H1 (cell line): ENCODE measurements around the gene LTB. TPM values are rescaled to one million over a fixed set of nuclear protein-coding genes. Genes with fewer than 3 reads are reported as not detected.

Source experiments
- CTCF ChIA-PET: fragments of 300-600 bp; sonication (Branson Sonifier 250); formaldehyde crosslinking; loops from one replicate; lab custom pipeline; 2021; ENCODE audit not compliant: partially characterized antibody; lab: Charles Lee
- POLR2A ChIA-PET: fragments of 300-600 bp; sonication (Branson Sonifier 250); formaldehyde crosslinking; loops from one replicate; lab custom pipeline; 2021; ENCODE audit warnings: inconsistent platforms; ENCODE audit not compliant: partially characterized antibody; lab: Charles Lee
- DNase-seq, 2 experiments: peaks; one replicate each; pipeline versions ENCODE4 v3.0.0 to v3.0.0-alpha.2; 2010 to 2022; ENCODE audit warnings: low spot score in 2 of 2, low read depth in 1 of 2, mixed read lengths in 1 of 2
- FAIRE-seq: peaks from 2 replicates; lab custom pipeline; 2011; peaks lifted over from hg19 to GRCh38; lab: Jason Lieb, UNC
- H2AFZ ChIP-seq: 2 replicates; pipeline ENCODE4 v1.8.1; 2012; ENCODE audit warnings: low read length, inconsistent platforms
- H2AK5ac ChIP-seq: 2 replicates; pipeline ENCODE4 v1.6.1; 2013; ENCODE audit warnings: low read depth, low read length
- H2BK120ac ChIP-seq: replicated peaks from 2 replicates; pipeline ENCODE3; 2013; ENCODE audit warnings: low read depth, low read length, inconsistent platforms
- H2BK12ac ChIP-seq: 2 replicates; pipeline ENCODE4 v1.6.1; 2013; ENCODE audit warnings: low read depth, low read length
- H2BK15ac ChIP-seq: 2 replicates; pipeline ENCODE4 v1.6.1; 2013; ENCODE audit warnings: low read length
- H2BK20ac ChIP-seq: 2 replicates; pipeline ENCODE4 v1.6.1; 2013; ENCODE audit warnings: low read length
- H2BK5ac ChIP-seq: 2 replicates; pipeline ENCODE4 v1.6.1; 2013; ENCODE audit warnings: low read depth, low read length
- H3K14ac ChIP-seq: 2 replicates; pipeline ENCODE4 v1.6.1; 2013; ENCODE audit warnings: inconsistent platforms; ENCODE audit not compliant: insufficient read length
- H3K18ac ChIP-seq: 2 replicates; pipeline ENCODE4 v1.6.1; 2013; ENCODE audit warnings: low read length; ENCODE audit errors: extremely low read depth
- H3K23ac ChIP-seq: 2 replicates; pipeline ENCODE4 v1.6.1; 2013; ENCODE audit warnings: inconsistent platforms; ENCODE audit not compliant: insufficient read length
- H3K23me2 ChIP-seq: 2 replicates; pipeline ENCODE4 v1.6.1; 2013; ENCODE audit warnings: low read depth, low read length
- H3K27ac ChIP-seq: 2 replicates; pipeline ENCODE4 v1.6.1; 2011; ENCODE audit warnings: low read depth, low read length, inconsistent platforms
- H3K27me3 ChIP-seq, 4 experiments: replicated peaks in 1 of 4; 1 replicate in 1 of 4; 2 replicates in 3 of 4; pipeline versions ENCODE4 v1.6.1 to v1.8.1; 2011 to 2013; ENCODE audit warnings: low read length in 3 of 4, mild to moderate bottlenecking in 3 of 4, inconsistent platforms in 2 of 4, mixed read lengths in 2 of 4, moderate library complexity in 1 of 4; ENCODE audit not compliant: control insufficient read depth in 3 of 4, insufficient read depth in 3 of 4; ENCODE audit errors: extremely low read depth in 1 of 4
- H3K36me3 ChIP-seq, 4 experiments: 2 replicates each; pipeline versions ENCODE4 v1.6.1 to v1.8.1; 2011 to 2013; ENCODE audit warnings: mild to moderate bottlenecking in 4 of 4, low read length in 3 of 4, moderate library complexity in 2 of 4, control low read depth in 1 of 4, inconsistent platforms in 1 of 4; ENCODE audit not compliant: insufficient read depth in 4 of 4, control insufficient read depth in 2 of 4
- H3K4ac ChIP-seq: replicated peaks from 2 replicates; pipeline ENCODE3; 2013; ENCODE audit warnings: low read length, low read depth, mixed read lengths, inconsistent platforms; ENCODE audit not compliant: insufficient read length
- H3K4me1 ChIP-seq, 4 experiments: replicated peaks in 1 of 4; 1 replicate in 1 of 4; 2 replicates in 3 of 4; pipeline versions ENCODE4 v1.6.1 to v1.8.1; 2011 to 2013; ENCODE audit warnings: low read length in 3 of 4, inconsistent platforms in 2 of 4, mixed read lengths in 1 of 4; ENCODE audit not compliant: insufficient read depth in 4 of 4, control insufficient read depth in 3 of 4
- H3K4me2 ChIP-seq, 2 experiments: 2 replicates each; pipeline versions ENCODE4 v1.6.1 to v1.8.1; 2011 to 2013; ENCODE audit warnings: low read depth in 2 of 2, low read length in 2 of 2, control low read depth in 1 of 2, inconsistent platforms in 1 of 2, mild to moderate bottlenecking in 1 of 2; ENCODE audit not compliant: insufficient read depth in 1 of 2
- H3K4me3 ChIP-seq, 4 experiments: fragments of 200-600, 300-600 bp in 1 of 4; sonication (generic), shearing (Covaris generic), sonication (Bioruptor Twin) in 1 of 4; 2 replicates each; pipeline versions ENCODE4 v1.5.1 to v1.8.1; 2011 to 2016; ENCODE audit warnings: low read length in 4 of 4, low read depth in 3 of 4, control low read depth in 2 of 4, inconsistent platforms in 2 of 4, mild to moderate bottlenecking in 2 of 4, mixed read lengths in 1 of 4, moderate library complexity in 1 of 4; ENCODE audit not compliant: insufficient read depth in 2 of 4; ENCODE audit errors: extremely low read depth in 1 of 4
- H3K56ac ChIP-seq: replicated peaks from 2 replicates; pipeline ENCODE3; 2013; ENCODE audit warnings: low read depth, mild to moderate bottlenecking, mixed read lengths, low read length, inconsistent platforms; ENCODE audit not compliant: insufficient read length
- H3K79me1 ChIP-seq: 2 replicates; pipeline ENCODE4 v1.6.1; 2013; ENCODE audit warnings: low read depth, low read length, control low read depth
- H3K79me2 ChIP-seq, 2 experiments: 2 replicates each; pipeline versions ENCODE4 v1.6.1 to v1.8.1; 2012 to 2013; ENCODE audit warnings: low read length in 2 of 2, mild to moderate bottlenecking in 2 of 2, inconsistent platforms in 1 of 2; ENCODE audit not compliant: insufficient read depth in 2 of 2, control insufficient read depth in 1 of 2
- H3K9ac ChIP-seq, 4 experiments: replicated peaks in 1 of 4; 1 replicate in 1 of 4; 2 replicates in 3 of 4; pipeline versions ENCODE4 v1.6.1 to v1.8.1; 2011 to 2013; ENCODE audit warnings: low read depth in 3 of 4, low read length in 3 of 4, control low read depth in 2 of 4, mild to moderate bottlenecking in 2 of 4, moderate library complexity in 2 of 4, inconsistent platforms in 1 of 4; ENCODE audit errors: extremely low read depth in 1 of 4
- H3K9me3 ChIP-seq, 2 experiments: 2 replicates each; pipeline versions ENCODE4 v1.6.1 to v1.8.1; 2012 to 2013; ENCODE audit warnings: mild to moderate bottlenecking in 2 of 2, moderate library complexity in 2 of 2, control low read depth in 1 of 2, inconsistent platforms in 1 of 2, low read depth in 1 of 2, low read length in 1 of 2, mixed read lengths in 1 of 2; ENCODE audit not compliant: insufficient read depth in 2 of 2
- H4K20me1 ChIP-seq, 2 experiments: replicated peaks in 1 of 2; 2 replicates each; pipeline versions ENCODE3 to v1.8.1; 2011 to 2013; ENCODE audit warnings: inconsistent platforms in 2 of 2, low read length in 2 of 2, mild to moderate bottlenecking in 1 of 2; ENCODE audit not compliant: insufficient read depth in 2 of 2, control insufficient read depth in 1 of 2
- H4K5ac ChIP-seq: 2 replicates; pipeline ENCODE4 v1.6.1; 2013; ENCODE audit warnings: low read length, low read depth, mixed read lengths, inconsistent platforms; ENCODE audit not compliant: insufficient read length
- H4K8ac ChIP-seq: 2 replicates; pipeline ENCODE4 v1.8.0; 2013; ENCODE audit warnings: mild to moderate bottlenecking, moderate library complexity, low read length, inconsistent platforms; ENCODE audit not compliant: insufficient read depth; ENCODE audit errors: extremely low read depth
- H4K91ac ChIP-seq: replicated peaks from 2 replicates; pipeline ENCODE3; 2013; ENCODE audit warnings: low read length, mixed read lengths, inconsistent platforms; ENCODE audit not compliant: insufficient read length
- BCL11A ChIP-seq, 2 experiments: IDR thresholded peaks; one replicate each; pipeline ENCODE4 v1.6.1; 2011; ENCODE audit warnings: low read depth in 2 of 2, low read length in 2 of 2, mild to moderate bottlenecking in 2 of 2
- JUN ChIP-seq: IDR thresholded peaks from 2 replicates; pipeline ENCODE4 v1.6.1; 2011; ENCODE audit warnings: low read depth, mild to moderate bottlenecking, improper control_type of control experiment, low read length
- RBBP5 ChIP-seq: IDR thresholded peaks from 2 replicates; pipeline ENCODE4 v1.7.1; 2012; ENCODE audit warnings: low read depth, mild to moderate bottlenecking, inconsistent platforms, low read length, moderate library complexity, borderline replicate concordance
- RFX5 ChIP-seq: IDR thresholded peaks from 2 replicates; pipeline ENCODE4 v1.6.1; 2011; ENCODE audit warnings: low read depth, low read length, improper control_type of control experiment, borderline replicate concordance
- SIN3A ChIP-seq, 2 experiments: IDR thresholded peaks in 1 of 2; conservative IDR thresholded peaks in 1 of 2; 2 replicates each; pipeline ENCODE4 v1.6.1; 2011 to 2012; ENCODE audit warnings: low read length in 2 of 2, improper control_type of control experiment in 1 of 2, low read depth in 1 of 2, mild to moderate bottlenecking in 1 of 2
- TAF7 ChIP-seq: optimal IDR thresholded peaks from 2 replicates; pipeline ENCODE3; 2011; ENCODE audit warnings: low read depth, mild to moderate bottlenecking, inconsistent platforms, low read length, moderate library complexity, borderline replicate concordance
- WGBS, 2 experiments: shearing (Covaris generic) in 1 of 2; methylation state at CpG; one replicate each; pipeline versions ENCODE4 v1.1.6 to v1.1.7; 2013 to 2015; ENCODE audit warnings: low lambda C conversion rate in 2 of 2, mixed read lengths in 2 of 2, inconsistent platforms in 1 of 2, low coverage in 1 of 2, missing lambda C conversion rate in 1 of 2; ENCODE audit not compliant: insufficient replicate concordance in 2 of 2, insufficient coverage in 1 of 2, insufficient read length in 1 of 2; ENCODE audit errors: extremely low coverage in 1 of 2, missing lambda C conversion rate in 1 of 2; 5-methylcytosine and 5-hydroxymethylcytosine counted together
- polyA plus RNA-seq, 7 experiments: library from polyadenylated mRNA; depleted of rRNA in 3 of 7; stranded (reverse) in 5 of 7; unstranded in 2 of 7; fragments of >200 nt in 5 of 7; fragments of 200-250 nt in 2 of 7; gene quantifications; 1 replicate in 5 of 7; 2 replicates in 1 of 7; 4 replicates in 1 of 7; pipeline versions ENCODE4 v1.2.1 to v1.2.3, GENCODE V29; 2011 to 2013; ENCODE audit warnings: missing spikeins in 2 of 7, mixed read lengths in 2 of 7
- total RNA-seq: library from RNA; stranded (reverse); fragmentation: NEBNext Ultra II Directional; extraction: Animal tissue kit (Norgen Biotek cat#: 25700); gene quantifications from 2 replicates; pipeline ENCODE4 v1.2.1, GENCODE V29; 2021
- TF ChIP-seq, protein P1 (sequence below): IDR thresholded peaks from 2 replicates; pipeline ENCODE4 v1.6.1; 2012; ENCODE audit warnings: low read length, inconsistent platforms

LTB gene
- total and polyA plus RNA-seq, 2 of the 8 experiments (the other 6 are each of a cell fraction or from before 2014, with no cell fraction given): 0.43 to 0.47 TPM

DNA sequence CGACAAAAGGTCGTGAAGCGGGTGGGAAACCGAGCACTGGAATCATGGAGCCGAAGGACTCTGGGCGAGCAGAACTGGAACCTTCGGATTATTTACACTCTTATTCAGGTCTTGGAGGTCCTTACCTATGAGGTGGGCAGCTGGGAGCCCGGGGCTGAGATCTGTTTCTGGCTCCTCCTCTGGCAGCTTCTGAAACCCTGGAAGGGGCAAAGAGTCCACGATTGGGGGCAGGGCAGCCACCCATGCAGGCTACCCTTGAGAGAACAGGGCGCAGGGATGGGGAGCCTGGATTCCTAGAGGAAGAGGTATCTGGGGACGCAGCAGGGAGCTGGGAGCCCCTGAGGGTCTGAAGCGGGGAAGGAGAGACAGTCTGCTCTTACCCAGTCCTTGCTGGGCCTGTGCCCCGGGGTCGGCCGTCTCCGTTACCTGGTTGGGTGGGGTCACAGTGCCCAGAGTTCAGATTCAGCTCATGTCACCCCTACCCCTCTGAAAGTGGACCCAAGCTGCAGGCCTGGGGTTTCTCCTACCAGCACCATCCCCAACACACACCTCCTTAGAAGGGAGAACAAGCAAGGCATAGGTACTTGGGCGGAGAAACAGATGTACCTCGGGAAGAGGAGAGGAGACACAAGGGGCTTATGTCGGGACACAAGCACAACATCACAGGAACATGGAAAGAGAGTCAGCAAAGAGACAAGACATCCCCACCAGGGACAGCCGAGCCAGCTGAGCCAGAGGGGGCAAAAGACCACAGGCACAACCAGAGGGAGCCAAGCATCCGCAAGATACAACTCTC lies 592 bp downstream of the LTB start:
- Histone ChIP-seq H2BK20ac (0 out of 2 replicates have a peak overlapping the region, but pooled peaks have one; percentile 3), H4K91ac (no peak overlapping the region), H2AK5ac (no peak overlapping the region; the same call in 1 of the 2 replicates), H2BK5ac (peak overlapping the region; percentile 35; the same call in 1 of the 2 replicates), H2AFZ (peak overlapping the region; percentile 79), H3K56ac (peak overlapping the region; percentile 32), H4K5ac (no peak overlapping the region), H3K4me3 (peak overlapping the region; percentile 54 to 89 (median 80)), H3K79me1 (no peaks in the 10 kb centered on the region), H4K20me1 (no peaks in the 10 kb centered on the region), H3K36me3 (no peaks in the 10 kb centered on the region), H2BK12ac (peak overlapping the region; percentile 75; the same call in 1 of the 2 replicates), H3K4me1 (peaks cover 0 to 6% (median 6%) of the 10 kb centered on the region in 4 experiments; a peak in 6 of 7 replicates), H3K27me3 (peaks cover 0 to 8% (median 7%) of the 10 kb centered on the region in 4 experiments; a peak in 5 of 7 replicates), H3K27ac (no peak overlapping the region), H2BK120ac (no peak overlapping the region), H3K18ac (peak overlapping the region; percentile 71), H3K14ac (no peak overlapping the region), H2BK15ac (0 out of 2 replicates have a peak overlapping the region, but pooled peaks have one; percentile 88), H3K9me3 (no peaks in the 10 kb centered on the region), H4K8ac (no peak overlapping the region; the same call in 1 of the 2 replicates), H3K23me2 (peaks cover 9% of the 10 kb centered on the region; the same call in 1 of the 2 replicates), H3K23ac (no peak overlapping the region), H3K4me2 (peak overlapping the region; percentile 62 to 84), H3K9ac (peak overlapping the region in 3 of 4 experiments; percentile 22 to 57 (median 51); a peak in 5 of 7 replicates), H3K79me2 (no peaks in the 10 kb centered on the region), H3K4ac (peak overlapping the region; percentile 61)
- POLR2A ChIA-PET: interaction anchor here (0.8 to 12.2 kb wide), 14 partner anchors 11 to 83 kb away, joined by 3 to 110 read pairs (median 5); partner anchors contain the start of genes ATP6V1G2, DDX39B, GPANK1 and MCCD1
- TF ChIP-seq JUN (no peak), BCL11A (IDR thresholded peaks at IDR 0.05; ENCODE audit: low read depth in 2 of 2, low read length in 2 of 2) (no peak), TAF7 (no peak), SIN3A (conservative IDR thresholded peaks at IDR 0.05 in 1 of 2, IDR thresholded peaks at IDR 0.05 in 1 of 2; ENCODE audit: low read depth in 1 of 2, low read length in 2 of 2) (no peak), RBBP5 (0 out of 2 replicates have a peak, but pooled peaks have one; percentile 31), RFX5 (no peak; the same call in 1 of the 2 replicates)
- TF ChIP-seq, protein P1, sequence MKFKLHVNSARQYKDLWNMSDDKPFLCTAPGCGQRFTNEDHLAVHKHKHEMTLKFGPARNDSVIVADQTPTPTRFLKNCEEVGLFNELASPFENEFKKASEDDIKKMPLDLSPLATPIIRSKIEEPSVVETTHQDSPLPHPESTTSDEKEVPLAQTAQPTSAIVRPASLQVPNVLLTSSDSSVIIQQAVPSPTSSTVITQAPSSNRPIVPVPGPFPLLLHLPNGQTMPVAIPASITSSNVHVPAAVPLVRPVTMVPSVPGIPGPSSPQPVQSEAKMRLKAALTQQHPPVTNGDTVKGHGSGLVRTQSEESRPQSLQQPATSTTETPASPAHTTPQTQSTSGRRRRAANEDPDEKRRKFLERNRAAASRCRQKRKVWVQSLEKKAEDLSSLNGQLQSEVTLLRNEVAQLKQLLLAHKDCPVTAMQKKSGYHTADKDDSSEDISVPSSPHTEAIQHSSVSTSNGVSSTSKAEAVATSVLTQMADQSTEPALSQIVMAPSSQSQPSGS: no peak
- DNase-seq (no peak), FAIRE-seq (no peak)
- WGBS, 2 experiments: 30% methylated on average over 21 of the region's 21 CpGs; no CpG with 5 or more reads in 1 of the 2 experiments
- CTCF ChIA-PET: interaction anchor here (0.9 to 22.0 kb wide), 8 partner anchors 0 to 44 kb away, joined by 3 to 640 read pairs (median 34); partner anchors contain the start of genes ATP6V1G2, DDX39B, LST1 and LTB
